Right cardiac atrium (tissue), 5 donors: Measurements from ENCODE around the gene VMP1. TPM values are rescaled to one million over a fixed set of nuclear protein-coding genes. Genes with fewer than 3 reads are reported as not detected.

Experiments used
- ATAC-seq, 2 donors: fragments of 200-7000 bp; cut with Tn5 transposase; one replicate each; pipeline versions ENCODE4 v1.8.0 to v1.9.1; 2020; ENCODE audit warnings: moderate library complexity in 2 of 2, mild to moderate bottlenecking in 1 of 2
- DNase-seq, 3 donors: peaks; one replicate each; pipeline ENCODE4 v3.0.0-alpha.2; 2020
- H3K27ac ChIP-seq: one replicate; pipeline ENCODE4 v1.5.1; 2013; ENCODE audit warnings: mild to moderate bottlenecking, low read length, control low read depth, moderate library complexity
- H3K27me3 ChIP-seq: one replicate; pipeline ENCODE4 v1.6.1; 2013; ENCODE audit not compliant: control insufficient read depth, insufficient read depth
- H3K4me1 ChIP-seq: one replicate; pipeline ENCODE4 v1.6.1; 2013; ENCODE audit warnings: low read length; ENCODE audit not compliant: control insufficient read depth, insufficient read depth
- H3K4me3 ChIP-seq: one replicate; pipeline ENCODE4 v1.5.1; 2013; ENCODE audit warnings: low read length, control low read depth
- H3K9me3 ChIP-seq: one replicate; pipeline ENCODE4 v1.6.1; 2013; ENCODE audit warnings: low read length; ENCODE audit not compliant: control insufficient read depth
- WGBS: extraction: QIAGEN DNeasy Blood & Tissue Kit; methylation state at CpG from one replicate; pipeline ENCODE4 v1.1.7; 2013; 5-methylcytosine and 5-hydroxymethylcytosine counted together
- intact Hi-C, 4 donors: fragments of 100-400 bp; cut with DNase I; formaldehyde crosslinking; loops; one replicate each; pipeline versions ENCODE4 v1.11.0 to v1.14.0; 2022 to 2023
- polyA plus RNA-seq: library from polyadenylated mRNA; stranded (reverse); fragments of 200-250 nt; gene quantifications from one replicate; pipeline ENCODE4 v1.2.3, GENCODE V29; 2013
- total RNA-seq, 4 donors: library from RNA; stranded (reverse); fragmentation: NEBNext Ultra II Directional; extraction: Animal tissue kit (Norgen Biotek cat#: 25700); gene quantifications; one replicate each; pipeline ENCODE4 v1.2.1, GENCODE V29; 2021
- donor health status: healthy with polysubstance abuse.
- donor health status: DM: no; HTN: yes; CAD: no.
- donor health status: DM: no; HTN: no; CAD: no.
- donor health status: DM: no; HTN: yes; CAD: no; lungs with severe emphysema.
- donor health status: DM: yes; HTN: yes; CAD: no.

The VMP1 gene
- total and polyA plus RNA-seq, 5 donors = 60.7 to 106 (median 68.3) TPM

DNA sequence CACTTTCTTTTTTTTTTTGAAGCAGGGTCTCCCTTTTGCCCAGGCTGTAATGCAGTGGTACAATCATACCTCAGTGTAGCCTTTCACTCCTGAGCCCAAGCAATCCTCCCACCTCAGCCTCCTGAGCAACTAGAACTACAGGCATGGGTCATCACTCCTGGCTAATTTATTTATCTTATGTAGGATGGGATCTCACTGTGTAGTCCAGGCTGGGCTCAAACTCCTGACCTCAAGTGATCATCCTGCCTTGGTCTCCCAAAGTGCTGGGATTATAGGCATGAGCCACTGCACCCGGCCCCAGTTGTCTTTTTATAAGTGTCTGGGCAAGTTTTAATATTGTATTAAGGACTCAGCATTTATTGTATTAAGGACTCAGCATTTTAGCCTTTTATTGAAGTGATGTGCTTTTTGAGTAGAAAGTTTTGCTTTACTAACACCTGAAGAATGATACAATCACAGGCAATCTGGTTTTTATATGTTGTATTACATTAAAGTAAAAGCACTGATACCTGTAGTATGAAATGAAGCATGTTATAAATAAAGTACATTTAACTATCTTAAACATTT, 22.9 kb downstream of the VMP1 start:
- H3K9me3 ChIP-seq = no peaks in the 10 kb centered on the region
- no peak overlapping the region for H3K27ac ChIP-seq
- H3K4me1 ChIP-seq = peaks cover 2% of the 10 kb centered on the region
- no peaks in the 10 kb centered on the region for H3K27me3 ChIP-seq
- 90% methylated on average over 1 of the region's 1 CpG for WGBS
- intact Hi-C loops = no loop called here
- no peak for ATAC-seq
- DNase-seq = no peak
- no peak overlapping the region for H3K4me3 ChIP-seq

DNA sequence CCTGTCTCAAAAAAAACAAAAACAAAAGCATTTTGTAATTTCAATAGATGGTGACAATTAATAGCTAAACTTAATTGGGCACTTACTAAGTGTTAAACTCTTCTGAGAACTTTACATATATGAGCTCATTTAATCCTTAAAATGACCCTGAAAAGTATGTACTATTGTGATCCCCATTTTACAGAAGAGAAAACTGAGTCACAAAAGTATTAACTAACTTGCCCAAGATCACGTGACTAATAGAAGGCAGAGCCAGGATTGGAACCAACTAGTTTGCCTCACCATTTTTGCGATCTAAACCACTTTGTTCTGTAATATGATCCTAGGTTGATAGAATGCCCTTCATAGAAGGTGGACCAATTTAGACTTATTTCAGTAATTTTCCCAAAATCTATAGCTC, 26.2 kb downstream of the VMP1 start:
- Histone ChIP-seq H3K27me3 (no peaks in the 10 kb centered on the region), H3K27ac (no peak overlapping the region), H3K4me1 (peaks cover 2% of the 10 kb centered on the region), H3K9me3 (no peaks in the 10 kb centered on the region), H3K4me3 (no peak overlapping the region)
- DNase-seq (no peak), ATAC-seq (no peak)
- WGBS = 98% methylated on average over 2 of the region's 2 CpGs
- intact Hi-C loops = no loop called here

DNA sequence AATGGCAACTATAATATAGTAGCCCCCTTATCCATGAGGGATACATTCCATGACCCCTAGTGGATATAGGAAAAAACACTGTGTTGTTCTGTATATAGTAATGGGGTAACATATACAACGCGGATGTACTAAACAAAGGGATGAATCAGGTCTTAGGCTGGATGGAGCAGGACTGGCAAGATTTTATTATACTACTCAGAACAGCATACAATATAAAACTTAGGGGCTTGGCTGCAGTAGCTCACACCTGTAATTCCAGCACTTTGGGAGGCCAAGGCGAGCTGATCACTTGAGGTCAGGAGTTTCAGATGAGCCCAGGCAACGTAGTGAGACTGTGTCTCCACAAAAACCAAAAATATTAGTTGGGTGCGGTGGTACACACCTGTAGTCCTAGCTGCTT, 26.8 kb downstream of the VMP1 start:
- H3K27me3 ChIP-seq = no peaks in the 10 kb centered on the region
- H3K4me3 ChIP-seq = no peak overlapping the region
- H3K27ac ChIP-seq = no peak overlapping the region
- WGBS = 99% methylated on average over 5 of the region's 5 CpGs
- ATAC-seq = peak in 1 of 2 donors; percentile 36
- intact Hi-C loops = no loop called here
- H3K4me1 ChIP-seq = peaks cover 2% of the 10 kb centered on the region
- DNase-seq = no peak
- no peaks in the 10 kb centered on the region for H3K9me3 ChIP-seq

DNA sequence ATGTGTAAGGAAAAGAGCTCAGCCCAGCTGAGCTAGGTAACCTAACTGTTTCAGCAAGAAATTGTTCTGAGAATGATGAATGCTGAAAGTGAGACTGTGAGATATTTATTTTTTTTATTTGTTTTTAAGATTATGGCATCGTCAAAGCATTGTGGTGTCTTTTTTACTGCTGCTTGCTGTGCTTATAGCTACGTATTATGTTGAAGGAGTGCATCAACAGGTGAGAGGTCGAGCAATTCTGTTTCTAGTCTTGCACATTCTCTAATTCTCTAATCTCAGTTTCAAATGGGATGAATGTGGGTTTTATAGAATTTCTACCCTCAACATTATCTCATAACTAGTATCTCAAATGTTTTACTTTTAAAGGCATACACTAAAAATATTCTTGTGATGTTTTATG, 29.9 kb downstream of the VMP1 start:
- 94% methylated on average over 3 of the region's 3 CpGs for WGBS
- intact Hi-C loops = no loop called here
- H3K27me3 ChIP-seq = no peaks in the 10 kb centered on the region
- H3K9me3 ChIP-seq = no peaks in the 10 kb centered on the region
- H3K27ac ChIP-seq = no peak overlapping the region
- DNase-seq (no peak), ATAC-seq (no peak)
- no peak overlapping the region for H3K4me3 ChIP-seq
- H3K4me1 ChIP-seq = no peaks in the 10 kb centered on the region

DNA sequence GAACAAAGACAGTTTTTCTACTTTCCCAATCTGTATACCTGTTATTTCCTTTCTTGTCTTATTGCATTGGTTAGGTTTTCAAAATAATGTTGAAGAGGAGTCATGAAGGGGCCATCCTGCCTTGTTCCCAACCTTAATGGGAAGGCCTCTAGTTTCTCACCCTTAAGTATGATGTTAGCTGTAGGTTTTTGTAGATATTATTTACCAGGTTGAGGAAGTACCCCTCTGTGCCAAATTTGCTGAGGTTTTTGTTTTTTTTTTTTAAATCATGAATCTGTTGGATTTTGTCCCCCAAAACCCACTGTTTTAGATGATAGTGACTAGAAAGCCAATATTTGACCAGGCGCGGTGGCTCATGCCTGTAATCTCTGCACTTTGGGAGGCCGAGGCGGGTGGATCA, 36.4 kb downstream of the VMP1 start:
- H3K9me3 ChIP-seq = no peaks in the 10 kb centered on the region
- ATAC-seq (no peak), DNase-seq (no peak)
- H3K4me3 ChIP-seq = no peak overlapping the region
- H3K4me1 ChIP-seq = no peaks in the 10 kb centered on the region
- no peak overlapping the region for H3K27ac ChIP-seq
- intact Hi-C loops = no loop called here
- no peaks in the 10 kb centered on the region for H3K27me3 ChIP-seq
- 98% methylated on average over 4 of the region's 4 CpGs for WGBS

DNA sequence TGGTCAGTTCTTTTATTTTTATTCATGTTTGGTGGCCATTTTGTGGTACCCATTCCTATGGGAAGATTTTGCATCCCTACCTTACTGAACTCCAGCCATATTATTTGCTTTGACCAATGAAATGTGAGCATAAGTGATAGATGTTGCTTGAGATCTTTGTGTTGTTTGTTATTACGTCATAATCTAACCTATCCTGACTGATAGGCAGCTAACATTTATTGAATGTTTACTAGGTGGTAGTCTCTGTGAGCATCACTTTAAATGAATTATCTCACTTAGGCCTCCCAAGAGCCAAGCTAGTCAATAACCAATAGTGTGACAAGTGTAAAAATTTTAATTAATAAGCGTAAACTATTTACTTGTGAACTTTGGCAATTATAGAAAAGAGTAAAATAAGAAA, 37.6 kb downstream of the VMP1 start:
- 98% methylated on average over 2 of the region's 2 CpGs for WGBS
- Histone ChIP-seq H3K9me3 (no peaks in the 10 kb centered on the region), H3K4me3 (no peak overlapping the region), H3K4me1 (no peaks in the 10 kb centered on the region), H3K27me3 (no peaks in the 10 kb centered on the region), H3K27ac (no peak overlapping the region)
- DNase-seq = no peak
- intact Hi-C loops = no loop called here
- no peak for ATAC-seq

DNA sequence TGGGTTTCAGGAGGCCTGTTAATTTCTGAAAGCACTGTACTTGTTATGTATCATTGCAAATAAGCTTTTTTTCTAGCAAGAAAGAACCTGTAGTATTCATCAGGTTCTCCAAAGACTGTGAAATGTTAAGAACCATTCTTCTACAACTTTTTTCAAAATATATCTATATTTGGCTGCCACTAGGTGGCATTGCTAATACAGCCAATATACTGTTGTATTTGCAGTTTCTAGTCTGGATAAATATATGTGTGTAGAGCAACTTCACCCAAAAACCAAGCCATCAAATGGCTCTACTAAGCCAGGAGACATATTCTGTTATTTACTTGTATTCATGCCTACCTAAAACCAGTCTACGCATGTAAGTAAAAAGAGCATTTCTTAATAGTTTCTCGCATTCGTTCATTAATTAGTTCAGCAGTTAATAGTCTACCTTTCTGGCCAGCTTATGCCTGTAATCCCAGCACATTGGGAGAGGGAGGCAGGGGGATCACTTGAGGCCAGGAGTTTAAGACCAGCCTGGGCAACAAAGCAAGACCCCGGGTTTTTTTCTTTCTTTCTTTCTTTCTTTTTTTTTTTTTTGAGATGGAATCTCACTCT, 39.5 kb downstream of the VMP1 start:
- Histone ChIP-seq H3K27ac (no peak overlapping the region), H3K4me3 (no peak overlapping the region), H3K9me3 (no peaks in the 10 kb centered on the region), H3K4me1 (no peaks in the 10 kb centered on the region), H3K27me3 (no peaks in the 10 kb centered on the region)
- intact Hi-C loops = no loop called here
- DNase-seq = no peak
- peak in 1 of 2 donors; percentile 34 for ATAC-seq
- 88% methylated on average over 4 of the region's 4 CpGs for WGBS

DNA sequence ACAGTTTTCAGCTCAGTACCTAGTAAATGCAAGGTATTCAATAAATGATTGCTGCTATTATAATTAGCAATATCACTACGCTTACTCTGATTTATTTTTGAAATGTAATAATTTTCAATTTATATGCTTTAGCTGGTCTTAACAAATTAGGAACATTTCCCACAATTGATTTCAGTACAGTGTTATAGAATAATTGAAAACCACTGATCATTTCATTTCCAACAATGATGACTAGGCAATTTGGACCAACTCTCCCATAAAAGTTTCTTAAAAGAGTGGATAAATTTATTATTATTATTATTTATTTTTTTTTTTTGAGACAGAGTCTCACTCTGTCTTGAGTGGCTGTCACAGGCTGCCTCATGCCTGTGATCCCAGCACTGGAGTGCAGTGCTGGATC, 41.1 kb downstream of the VMP1 start:
- H3K4me1 ChIP-seq = no peaks in the 10 kb centered on the region
- H3K27me3 ChIP-seq = no peaks in the 10 kb centered on the region
- H3K9me3 ChIP-seq = no peaks in the 10 kb centered on the region
- H3K27ac ChIP-seq = no peak overlapping the region
- DNase-seq = no peak
- no peak for ATAC-seq
- 99% methylated on average over 1 of the region's 1 CpG for WGBS
- intact Hi-C loops = no loop called here
- H3K4me3 ChIP-seq = no peak overlapping the region

DNA sequence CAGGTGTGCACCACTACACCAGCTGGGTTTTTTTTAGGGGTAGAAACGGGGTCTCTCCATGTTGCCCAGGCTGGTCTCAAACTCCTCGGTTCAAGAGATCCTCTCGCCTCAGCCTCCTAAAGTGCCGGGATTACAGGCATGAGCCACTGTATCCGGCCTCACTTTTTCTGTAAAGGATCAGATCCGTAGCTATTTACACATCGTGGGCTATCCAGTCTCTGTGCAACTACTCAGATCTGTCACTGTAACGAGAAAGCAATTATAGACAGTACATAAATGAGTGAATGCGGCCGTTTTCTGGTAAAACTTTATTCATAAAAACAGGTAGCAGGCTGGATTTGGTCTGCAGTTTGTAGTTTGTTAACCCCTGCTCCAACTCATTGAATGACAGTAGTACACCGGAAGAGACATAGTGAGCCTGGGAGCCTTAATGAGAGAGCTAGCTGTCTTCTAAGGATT, 44.5 kb downstream of the VMP1 start:
- Histone ChIP-seq H3K27ac (no peak overlapping the region), H3K27me3 (no peaks in the 10 kb centered on the region), H3K9me3 (no peaks in the 10 kb centered on the region), H3K4me3 (no peak overlapping the region), H3K4me1 (no peaks in the 10 kb centered on the region)
- intact Hi-C loops = loop anchor here in 2 of 4 donors (5.0 to 10.0 kb wide), 2 partner anchors 83 to 85 kb away; no protein-coding TSS in a partner anchor
- no peak for DNase-seq
- no peak for ATAC-seq
- WGBS = 90% methylated on average over 11 of the region's 11 CpGs

DNA sequence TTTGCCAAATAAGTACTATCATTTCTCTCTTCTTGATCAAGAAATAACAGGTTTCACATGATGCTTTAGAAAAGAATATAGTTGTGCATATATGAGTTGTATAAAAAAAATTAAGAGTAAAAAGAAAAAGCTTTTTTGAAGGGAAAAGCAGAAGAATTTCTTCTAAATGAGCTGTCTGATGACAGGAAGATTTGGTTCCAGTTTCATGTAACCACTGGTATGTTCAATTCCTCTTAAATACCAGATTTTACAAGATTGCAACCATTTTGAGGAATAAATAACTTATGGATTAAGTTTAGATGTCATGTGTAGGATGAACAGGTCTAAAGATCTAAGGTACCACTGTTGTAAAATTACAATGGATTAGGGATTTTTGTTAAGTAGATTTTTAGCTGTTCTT, 45.0 kb downstream of the VMP1 start:
- intact Hi-C loops = loop anchor here in 2 of 4 donors (5.0 to 10.0 kb wide), 2 partner anchors 82 to 85 kb away; no protein-coding TSS in a partner anchor
- no peak overlapping the region for H3K27ac ChIP-seq
- no peaks in the 10 kb centered on the region for H3K4me1 ChIP-seq
- DNase-seq (no peak), ATAC-seq (no peak)
- H3K4me3 ChIP-seq = no peak overlapping the region
- H3K9me3 ChIP-seq = no peaks in the 10 kb centered on the region
- no peaks in the 10 kb centered on the region for H3K27me3 ChIP-seq

DNA sequence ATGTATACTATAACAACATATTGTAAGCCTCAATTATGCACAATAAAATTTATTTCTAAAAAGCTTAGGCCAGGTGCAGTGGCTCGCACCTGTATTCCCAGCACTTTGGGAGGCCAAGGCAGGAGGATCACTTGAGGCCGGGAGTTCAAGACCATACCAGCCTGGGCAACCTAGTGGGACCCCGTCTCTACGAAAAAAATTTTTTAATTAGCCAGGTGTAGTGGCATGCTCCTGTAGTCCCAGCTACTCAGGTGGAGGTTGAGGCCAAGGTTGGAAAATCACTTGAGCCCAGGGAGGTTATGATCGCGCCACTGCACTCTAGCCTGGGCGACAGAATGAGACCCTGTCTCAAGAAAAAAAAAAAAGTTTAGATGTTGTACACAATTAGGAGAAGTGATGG, 45.5 kb downstream of the VMP1 start:
- Histone ChIP-seq H3K4me3 (no peak overlapping the region), H3K4me1 (no peaks in the 10 kb centered on the region), H3K27me3 (no peaks in the 10 kb centered on the region), H3K9me3 (no peaks in the 10 kb centered on the region), H3K27ac (no peak overlapping the region)
- DNase-seq (no peak), ATAC-seq (no peak)
- intact Hi-C loops = loop anchor here in 2 of 4 donors (5.0 to 10.0 kb wide), 2 partner anchors 82 to 84 kb away; no protein-coding TSS in a partner anchor
- 90% methylated on average over 7 of the region's 7 CpGs for WGBS
